SK-N-SH (cell line): Measurements from ENCODE around the gene MISP3. TPM values are rescaled to one million over a fixed set of nuclear protein-coding genes. Genes with fewer than 3 reads are reported as not detected.

Experiments used
- CTCF ChIA-PET: fragments of 300-600, 350-600 bp; formaldehyde crosslinking; extraction: SDS; loops from one replicate; lab custom pipeline; 2021; lab: Yijun Ruan, JAX
- POLR2A ChIA-PET: fragments of 350-600 bp; sonication (Branson Sonifier 250); formaldehyde crosslinking; extraction: SDS; loops from one replicate; lab custom pipeline; 2020; ENCODE audit warnings: antibody characterized with exemption, inconsistent platforms; lab: Yijun Ruan, JAX
- DNase-seq: peaks from one replicate; pipeline ENCODE4 v3.0.0; 2012
- H2AFZ ChIP-seq: fragments of 200-600 bp; sonication (generic); 2 replicates; pipeline ENCODE4 v1.8.1; 2016; ENCODE audit warnings: antibody characterized with exemption, mild to moderate bottlenecking, low read depth
- H3F3A ChIP-seq: fragments of 200-600 bp; sonication (generic); replicated peaks from 2 replicates; pipeline ENCODE3; 2016; ENCODE audit warnings: antibody characterized with exemption, mild to moderate bottlenecking; ENCODE audit not compliant: insufficient read depth
- H3K27ac ChIP-seq, 2 experiments: fragments of 200-500 bp in 1 of 2; fragments of 200-600 bp in 1 of 2; sonication (Bioruptor generic) in 1 of 2; sonication (generic), shearing (Covaris generic) in 1 of 2; 2 replicates each; pipeline versions ENCODE4 v1.5.1 to v1.6.1; 2014 to 2016; ENCODE audit warnings: low read depth in 2 of 2, inconsistent platforms in 1 of 2, low read length in 1 of 2, mild to moderate bottlenecking in 1 of 2, mixed read lengths in 1 of 2
- H3K27me3 ChIP-seq: fragments of 200-600 bp; sonication (generic), shearing (Covaris generic); 2 replicates; pipeline ENCODE4 v1.6.1; 2016; ENCODE audit warnings: mixed run types; ENCODE audit not compliant: insufficient read depth
- H3K36me3 ChIP-seq, 2 experiments: fragments of 200-500 bp in 1 of 2; fragments of 200-600 bp in 1 of 2; sonication (Bioruptor generic) in 1 of 2; sonication (generic) in 1 of 2; replicated peaks in 1 of 2; 2 replicates each; pipeline versions ENCODE3 to v1.5.1; 2014 to 2016; ENCODE audit warnings: low read length in 1 of 2, mild to moderate bottlenecking in 1 of 2; ENCODE audit not compliant: insufficient read depth in 2 of 2, control insufficient read depth in 1 of 2
- H3K4me1 ChIP-seq, 2 experiments: fragments of 200-500 bp in 1 of 2; fragments of 200-600 bp in 1 of 2; sonication (Bioruptor generic) in 1 of 2; sonication (generic), shearing (Covaris generic) in 1 of 2; 2 replicates each; pipeline versions ENCODE4 v1.5.1 to v1.6.1; 2014 to 2016; ENCODE audit warnings: low read depth in 1 of 2, low read length in 1 of 2, mixed run types in 1 of 2; ENCODE audit not compliant: insufficient read depth in 2 of 2, control insufficient read depth in 1 of 2
- H3K4me2 ChIP-seq: fragments of 200-600 bp; sonication (generic), shearing (Covaris generic); 2 replicates; pipeline ENCODE4 v1.6.1; 2017; ENCODE audit warnings: mixed run types
- H3K4me3 ChIP-seq, 2 experiments: fragments of 200-500 bp in 1 of 2; fragments of 200-600 bp in 1 of 2; sonication (Bioruptor generic) in 1 of 2; sonication (generic), shearing (Covaris generic) in 1 of 2; 2 replicates each; pipeline versions ENCODE4 v1.5.1 to v1.8.1; 2014 to 2016; ENCODE audit warnings: low read depth in 2 of 2, inconsistent platforms in 1 of 2, low read length in 1 of 2, mild to moderate bottlenecking in 1 of 2, mixed read lengths in 1 of 2, moderate library complexity in 1 of 2
- H3K79me2 ChIP-seq: fragments of 200-600 bp; sonication (generic); 2 replicates; pipeline ENCODE4 v1.8.1; 2017; ENCODE audit warnings: mild to moderate bottlenecking; ENCODE audit not compliant: insufficient read depth
- H3K9ac ChIP-seq: fragments of 200-600 bp; sonication (generic); 2 replicates; pipeline ENCODE4 v1.6.1; 2017; ENCODE audit warnings: mixed run types
- H3K9me2 ChIP-seq: fragments of 200-600 bp; sonication (generic); 2 replicates; pipeline ENCODE4 v1.6.1; 2017; ENCODE audit warnings: mixed run types
- H3K9me3 ChIP-seq: fragments of 200-600 bp; sonication (generic); 2 replicates; pipeline ENCODE4 v1.6.1; 2017; ENCODE audit warnings: mixed run types, mild to moderate bottlenecking, moderate library complexity
- H4K20me1 ChIP-seq: fragments of 200-600 bp; sonication (generic); 2 replicates; pipeline ENCODE4 v1.6.1; 2017; ENCODE audit warnings: mild to moderate bottlenecking, mixed run types; ENCODE audit not compliant: insufficient read depth
- CTCF ChIP-seq: fragments of 200-600 bp; sonication (generic); IDR thresholded peaks from 2 replicates; pipeline ENCODE4 v1.6.1; 2017; ENCODE audit warnings: antibody characterized with exemption, mild to moderate bottlenecking, moderate library complexity
- ELF1 ChIP-seq: IDR thresholded peaks from 2 replicates; pipeline ENCODE4 v1.4.0; 2012
- EZH2phosphoT487 ChIP-seq: fragments of 200-600 bp; sonication (generic); IDR thresholded peaks from 2 replicates; pipeline ENCODE4 v1.6.1; 2017; ENCODE audit warnings: low read depth, mixed run types, mild to moderate bottlenecking, antibody characterized with exemption, moderate library complexity, borderline replicate concordance
- IRF3 ChIP-seq: fragments of 150-350 bp; IDR thresholded peaks from 2 replicates; pipeline ENCODE4 v1.6.1; 2016; ENCODE audit warnings: mild to moderate bottlenecking, low read depth, low read length
- MAX ChIP-seq: IDR thresholded peaks from 2 replicates; pipeline ENCODE4 v1.4.0; 2012; ENCODE audit warnings: low read depth
- MXI1 ChIP-seq: IDR thresholded peaks from 2 replicates; pipeline ENCODE4 v1.6.1; 2012; ENCODE audit warnings: mild to moderate bottlenecking, low read depth, low read length, improper control_type of control experiment
- NFIC ChIP-seq: IDR thresholded peaks from 2 replicates; pipeline ENCODE4 v1.4.0; 2012; ENCODE audit warnings: borderline replicate concordance
- NRF1 ChIP-seq: IDR thresholded peaks from 2 replicates; pipeline ENCODE4 v1.6.1; 2012; ENCODE audit warnings: low read depth, mild to moderate bottlenecking, low read length
- RAD21 ChIP-seq: IDR thresholded peaks from 2 replicates; pipeline ENCODE4 v1.6.1; 2012; ENCODE audit warnings: mild to moderate bottlenecking, low read length
- RCOR1 ChIP-seq: fragments of 150-350 bp; IDR thresholded peaks from 2 replicates; pipeline ENCODE4 v1.6.1; 2017; ENCODE audit warnings: antibody characterized with exemption, low read length
- REST ChIP-seq: IDR thresholded peaks from 2 replicates; pipeline ENCODE4 v1.6.1; 2012; ENCODE audit warnings: mild to moderate bottlenecking, low read depth, low read length, moderate library complexity
- USF2 ChIP-seq: fragments of 150-350 bp; IDR thresholded peaks from 2 replicates; pipeline ENCODE4 v1.6.1; 2017; ENCODE audit warnings: antibody characterized with exemption, low read length, low read depth, borderline replicate concordance
- ZBTB33 ChIP-seq: IDR thresholded peaks from 2 replicates; pipeline ENCODE4 v1.4.0; 2012; ENCODE audit warnings: low read depth, borderline replicate concordance
- WGBS: methylation state at CpG from one replicate; pipeline ENCODE4 v1.1.6; 2017; ENCODE audit warnings: low lambda C conversion rate; 5-methylcytosine and 5-hydroxymethylcytosine counted together
- polyA plus RNA-seq, 3 experiments: library from polyadenylated mRNA; depleted of rRNA; stranded (reverse); fragments of >200 nt; gene quantifications; 2 replicates each; pipeline ENCODE4 v1.2.3, GENCODE V29; 2012

The MISP3 gene
- polyA plus RNA-seq, 1 of the 3 experiments (the other 2 are of a cell fraction): 2.6 TPM

GRCh38 chr19:14117668-14118164, 45.1 kb downstream of the MISP3 start, which contains the start of gene PRKACA (continued):
- TF ChIP-seq CTCF (no peak), NFIC (no peak), USF2 (no peak), ELF1 (no peak), MXI1 (peak; percentile 46; the same call in 1 of the 2 replicates), RAD21 (no peak), EZH2phosphoT487 (no peak)

- WGBS: 27% methylated on average over 18 of the region's 61 CpGs
- H3K36me3 ChIP-seq: no peaks in the 10 kb centered on the region
- peak overlapping the region; percentile 81 for H3K4me2 ChIP-seq
- DNase-seq: peak; percentile 42
- peak overlapping the region; percentile 77 for H2AFZ ChIP-seq
- H3K4me1 ChIP-seq: peaks cover 15 to 36% of the 10 kb centered on the region in 2 experiments
- H3K27ac ChIP-seq: peak overlapping the region; percentile 70 to 98
- TF ChIP-seq RCOR1 (no peak), NRF1 (peak; percentile 35; the same call in 1 of the 2 replicates), MXI1 (peak; percentile 38; the same call in 1 of the 2 replicates), IRF3 (no peak), REST (no peak), ZBTB33 (no peak), MAX (0 out of 2 replicates have a peak, but pooled peaks have one; percentile 12), ELF1 (no peak)
- POLR2A ChIA-PET: interaction anchor here (2.4 kb wide), 1 partner anchor 17 kb away, joined by 13 read pairs; the partner anchor contains the start of gene ASF1B
- H3F3A ChIP-seq: peaks cover 15% of the 10 kb centered on the region
- H3K4me3 ChIP-seq: peak overlapping the region; percentile 55 to 62
- H4K20me1 ChIP-seq: no peaks in the 10 kb centered on the region
- H3K27me3 ChIP-seq: no peaks in the 10 kb centered on the region
- H3K9me3 ChIP-seq: no peaks in the 10 kb centered on the region
- CTCF ChIA-PET: interaction anchor here (0.7 to 3.7 kb wide), 4 partner anchors 17 to 230 kb away, joined by 3 to 22 read pairs (median 6); partner anchors contain the start of gene ASF1B
- H3K9ac ChIP-seq: peak overlapping the region; percentile 54
- H3K79me2 ChIP-seq: peaks cover 30% of the 10 kb centered on the region
- H3K9me2 ChIP-seq: no peaks in the 10 kb centered on the region
These were observed 45.8 kb downstream of the MISP3 start for GRCh38 chr19:14118165-14119051.
